GM12878 (cell line): Measurements from ENCODE around the gene RPS3A. TPM values are rescaled to one million over a fixed set of nuclear protein-coding genes. Genes with fewer than 3 reads are reported as not detected.

Experiments
- ATAC-seq: fragments of 200-7000 bp; cut with Tn5 transposase; 3 replicates; pipeline ENCODE4 v1.9.1; 2020; ENCODE audit warnings: mild to moderate bottlenecking, moderate library complexity
- BruUV-seq: library from RNA; stranded (reverse); fragments of 400-500 nt; replicated peaks from 2 replicates; lab custom pipeline; 2021; lab: Mats Ljungman, UMichigan
- CTCF ChIA-PET: fragments of 300-600 bp; sonication (Branson Sonifier 250); formaldehyde crosslinking; extraction: SDS; loops from one replicate; lab custom pipeline; 2021; ENCODE audit warnings: inconsistent platforms; lab: Yijun Ruan, JAX
- POLR2A ChIA-PET: fragments of 350-600 bp; formaldehyde crosslinking; extraction: SDS; loops from one replicate; lab custom pipeline; 2021; ENCODE audit warnings: inconsistent platforms; lab: Charles Lee
- RAD21 ChIA-PET: fragments of 300-600 bp; sonication (Branson Sonifier 250); formaldehyde crosslinking; loops from one replicate; lab custom pipeline; 2023; ENCODE audit warnings: antibody characterized with exemption; ENCODE audit not compliant: unreplicated experiment; lab: Charles Lee
- SMC1A ChIA-PET: fragments of 300-600 bp; sonication (Branson Sonifier 250); formaldehyde crosslinking; loops from one replicate; lab custom pipeline; 2023; ENCODE audit not compliant: unreplicated experiment, uncharacterized antibody; lab: Charles Lee
- DNase-seq: peaks from one replicate; pipeline ENCODE4 v3.0.0-alpha.2; 2011; ENCODE audit warnings: low read depth, low spot score
- FAIRE-seq: peaks from 3 replicates; lab custom pipeline; 2011; peaks lifted over from hg19 to GRCh38; lab: Jason Lieb, UNC
- H2AFZ ChIP-seq: 2 replicates; pipeline ENCODE4 v1.6.0; 2011; ENCODE audit warnings: low read depth, low read length, control low read depth; ENCODE audit not compliant: control insufficient read depth
- H3K27ac ChIP-seq: 2 replicates; pipeline ENCODE4 v1.5.1; 2011; ENCODE audit warnings: control low read depth; ENCODE audit not compliant: control insufficient read depth, insufficient read depth
- H3K27me3 ChIP-seq, 2 experiments: replicated peaks in 1 of 2; 2 replicates each; pipeline versions ENCODE4 v1.6.0 to v1.6.1; 2011; ENCODE audit warnings: low read length in 1 of 2; ENCODE audit not compliant: control insufficient read depth in 2 of 2, insufficient read depth in 2 of 2
- H3K36me3 ChIP-seq, 2 experiments: 2 replicates each; pipeline ENCODE4 v1.5.1; 2011; ENCODE audit warnings: low read length in 1 of 2; ENCODE audit not compliant: control insufficient read depth in 2 of 2, insufficient read depth in 2 of 2
- H3K4me1 ChIP-seq: 2 replicates; pipeline ENCODE4 v1.6.1; 2011; ENCODE audit warnings: mild to moderate bottlenecking, low read length, moderate library complexity, mixed read lengths; ENCODE audit not compliant: control insufficient read depth, insufficient read depth
- H3K4me2 ChIP-seq: 2 replicates; pipeline ENCODE4 v1.6.0; 2011; ENCODE audit warnings: control low read depth; ENCODE audit not compliant: control insufficient read depth, insufficient read depth
- H3K4me3 ChIP-seq: fragments of 200-600 bp; sonication (generic); 2 replicates; pipeline ENCODE4 v1.5.1; 2016
- H3K79me2 ChIP-seq: 2 replicates; pipeline ENCODE4 v1.6.0; 2011; ENCODE audit warnings: low read length; ENCODE audit not compliant: control insufficient read depth, insufficient read depth
- H3K9ac ChIP-seq: 2 replicates; pipeline ENCODE4 v1.8.0; 2011; ENCODE audit warnings: low read length, control low read depth, mixed read lengths; ENCODE audit not compliant: control insufficient read depth, insufficient read depth
- H3K9me3 ChIP-seq: replicated peaks from 3 replicates; pipeline ENCODE4 v1.5.1; 2011; ENCODE audit warnings: mild to moderate bottlenecking, low read length; ENCODE audit not compliant: control insufficient read depth, insufficient read depth
- H4K20me1 ChIP-seq: 2 replicates; pipeline ENCODE4 v1.6.0; 2011; ENCODE audit not compliant: control insufficient read depth, insufficient read depth
- CUX1 ChIP-seq: IDR thresholded peaks from 2 replicates; pipeline ENCODE4 v1.6.1; 2012; ENCODE audit warnings: improper control_type of control experiment, low read depth, low read length; ENCODE audit not compliant: insufficient replicate concordance
- JUND ChIP-seq: IDR thresholded peaks from 2 replicates; pipeline ENCODE4 v1.6.1; 2012; ENCODE audit warnings: low read depth, mild to moderate bottlenecking, low read length, improper control_type of control experiment, moderate library complexity
- MEF2A ChIP-seq: IDR thresholded peaks from 2 replicates; pipeline ENCODE4 v1.6.1; 2011; ENCODE audit warnings: low read depth, mild to moderate bottlenecking, low read length, moderate library complexity; ENCODE audit not compliant: insufficient read depth
- NFYA ChIP-seq: IDR thresholded peaks from 2 replicates; pipeline ENCODE4 v1.6.1; 2011; ENCODE audit warnings: low read depth, mild to moderate bottlenecking, low read length, improper control_type of control experiment, borderline replicate concordance
- RFX5 ChIP-seq: IDR thresholded peaks from 2 replicates; pipeline ENCODE4 v1.6.1; 2011; ENCODE audit warnings: low read depth, low read length, improper control_type of control experiment
- RUNX3 ChIP-seq: IDR thresholded peaks from 2 replicates; pipeline ENCODE4 v1.6.1; 2012; ENCODE audit warnings: low read length, inconsistent platforms
- YBX1 ChIP-seq: fragments of 450-650 bp; IDR thresholded peaks from 2 replicates; pipeline ENCODE4 v1.6.1; 2016; ENCODE audit warnings: antibody characterized with exemption
- WGBS: methylation state at CpG from one replicate; pipeline ENCODE4 v1.1.6; 2016; ENCODE audit warnings: low lambda C conversion rate; ENCODE audit not compliant: insufficient replicate concordance, insufficient coverage; ENCODE audit errors: missing lambda C conversion rate; 5-methylcytosine and 5-hydroxymethylcytosine counted together
- in situ Hi-C: fragments of 300-500 bp; cut with MboI; formaldehyde crosslinking; loops from 9 replicates; pipeline ENCODE4 v1.14.3; 2018; ENCODE audit warnings: mixed read lengths
- intact Hi-C: fragments of 100-400 bp; cut with micrococcal nuclease; formaldehyde crosslinking; loops from one replicate; pipeline ENCODE4 v1.14.2; 2022; ENCODE audit not compliant: unreplicated experiment
- polyA plus RNA-seq, 11 experiments: library from polyadenylated mRNA; depleted of rRNA in 4 of 11; unstranded in 6 of 11; stranded (reverse) in 5 of 11; fragments of >200 nt; fragmentation: Nextera tagmentation in 4 of 11; fragmentation: Illumina TruSeq in 1 of 11; extraction: Ambion mirVana in 4 of 11; extraction: Trizol in 1 of 11; gene quantifications; 1 replicate in 1 of 11; 2 replicates in 10 of 11; pipeline versions ENCODE4 v1.2.1 to v1.2.3, GENCODE V29; 2011 to 2016; ENCODE audit warnings: inconsistent platforms in 2 of 11, missing spikeins in 2 of 11, low read depth in 1 of 11
- total RNA-seq, 4 experiments: library from RNA; depleted of rRNA in 3 of 4; stranded (reverse); fragments of >200 nt in 3 of 4; fragmentation: Illumina TruSeq in 1 of 4; extraction: Trizol in 1 of 4; gene quantifications; 2 replicates each; pipeline versions ENCODE4 v1.2.1 to v1.2.3, GENCODE V29; 2013 to 2021

The RPS3A gene
- total and polyA plus RNA-seq, 10 of the 15 experiments (the other 5 are each of a cell fraction or from before 2014, with no cell fraction given): 1,754 to 5,827 (median 3,527) TPM

- SMC1A ChIA-PET: no interaction called here
- Histone ChIP-seq H3K9ac (no peak overlapping the region), H3K4me3 (no peak overlapping the region), H4K20me1 (no peaks in the 10 kb centered on the region), H2AFZ (no peak overlapping the region), H3K4me2 (no peak overlapping the region), H3K4me1 (peaks cover 11% of the 10 kb centered on the region), H3K27ac (no peak overlapping the region), H3K9me3 (no peaks in the 10 kb centered on the region), H3K27me3 (no peaks in the 10 kb centered on the region), H3K79me2 (no peaks in the 10 kb centered on the region), H3K36me3 (no peaks in the 10 kb centered on the region)
- ATAC-seq (no peak), FAIRE-seq (no peak), DNase-seq (no peak)
- TF ChIP-seq RFX5: no peak
- TF ChIP-seq RUNX3: no peak
- no peak for TF ChIP-seq JUND
- TF ChIP-seq MEF2A: no peak
- TF ChIP-seq YBX1: no peak
- TF ChIP-seq CUX1: no peak
- TF ChIP-seq NFYA: no peak
- 88% methylated on average over 3 of the region's 3 CpGs for WGBS
- RAD21 ChIA-PET: no interaction called here
- CTCF ChIA-PET: no interaction called here
- POLR2A ChIA-PET: no interaction called here
- in situ Hi-C loops: no loop called here
- BruUV-seq: no TSS peak
- intact Hi-C loops: no loop called here
These were observed 6.9 kb upstream of the RPS3A start for GRCh38 chr4:151092488-151092887.
